ENCODE measurements around the gene NEO1. TPM values are rescaled to one million over a fixed set of nuclear protein-coding genes. Genes with fewer than 3 reads are reported as not detected.

Gene NEO1
- total RNA-seq, 4 donors from 2014 or later = 11.5 to 80.3 (median 36.1) TPM

DNA sequence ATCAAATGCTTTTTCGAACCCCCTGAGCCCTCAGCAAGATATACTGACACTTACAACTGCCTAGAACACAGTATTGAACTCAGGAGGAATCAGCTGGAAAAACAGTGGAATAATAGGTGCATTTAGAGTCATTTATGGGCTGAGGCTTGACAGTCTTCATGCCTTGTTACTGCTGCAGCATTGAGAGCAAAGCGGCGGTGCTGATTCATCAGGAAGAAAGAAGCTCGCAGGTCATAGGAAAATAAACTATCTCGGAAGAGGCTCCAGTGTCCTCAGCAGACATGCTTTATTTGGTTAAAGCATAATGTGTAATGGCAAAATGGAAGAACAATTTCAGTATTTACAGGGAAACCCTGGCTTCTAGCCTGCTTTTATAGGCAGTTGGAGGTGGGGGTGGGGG, 30.1 kb upstream of the NEO1 start:
- H3K27me3 ChIP-seq = no peaks in the 10 kb centered on the region
- no peaks in the 10 kb centered on the region for H3K36me3 ChIP-seq
- H3K9me3 ChIP-seq = no peaks in the 10 kb centered on the region
- H3K4me1 ChIP-seq = no peaks in the 10 kb centered on the region
- TF ChIP-seq, protein P1, sequence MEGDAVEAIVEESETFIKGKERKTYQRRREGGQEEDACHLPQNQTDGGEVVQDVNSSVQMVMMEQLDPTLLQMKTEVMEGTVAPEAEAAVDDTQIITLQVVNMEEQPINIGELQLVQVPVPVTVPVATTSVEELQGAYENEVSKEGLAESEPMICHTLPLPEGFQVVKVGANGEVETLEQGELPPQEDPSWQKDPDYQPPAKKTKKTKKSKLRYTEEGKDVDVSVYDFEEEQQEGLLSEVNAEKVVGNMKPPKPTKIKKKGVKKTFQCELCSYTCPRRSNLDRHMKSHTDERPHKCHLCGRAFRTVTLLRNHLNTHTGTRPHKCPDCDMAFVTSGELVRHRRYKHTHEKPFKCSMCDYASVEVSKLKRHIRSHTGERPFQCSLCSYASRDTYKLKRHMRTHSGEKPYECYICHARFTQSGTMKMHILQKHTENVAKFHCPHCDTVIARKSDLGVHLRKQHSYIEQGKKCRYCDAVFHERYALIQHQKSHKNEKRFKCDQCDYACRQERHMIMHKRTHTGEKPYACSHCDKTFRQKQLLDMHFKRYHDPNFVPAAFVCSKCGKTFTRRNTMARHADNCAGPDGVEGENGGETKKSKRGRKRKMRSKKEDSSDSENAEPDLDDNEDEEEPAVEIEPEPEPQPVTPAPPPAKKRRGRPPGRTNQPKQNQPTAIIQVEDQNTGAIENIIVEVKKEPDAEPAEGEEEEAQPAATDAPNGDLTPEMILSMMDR (IDR thresholded peaks at IDR 0.05) = no peak
- TF ChIP-seq POLR2A (IDR thresholded peaks at IDR 0.05) = no peak
- H3K27ac ChIP-seq = no peak overlapping the region
- DNase-seq = no peak
- intact Hi-C loops (cut with DNase I; ENCODE audit: low total_unique reads) = no loop called here
- no peak overlapping the region for H3K4me3 ChIP-seq

DNA sequence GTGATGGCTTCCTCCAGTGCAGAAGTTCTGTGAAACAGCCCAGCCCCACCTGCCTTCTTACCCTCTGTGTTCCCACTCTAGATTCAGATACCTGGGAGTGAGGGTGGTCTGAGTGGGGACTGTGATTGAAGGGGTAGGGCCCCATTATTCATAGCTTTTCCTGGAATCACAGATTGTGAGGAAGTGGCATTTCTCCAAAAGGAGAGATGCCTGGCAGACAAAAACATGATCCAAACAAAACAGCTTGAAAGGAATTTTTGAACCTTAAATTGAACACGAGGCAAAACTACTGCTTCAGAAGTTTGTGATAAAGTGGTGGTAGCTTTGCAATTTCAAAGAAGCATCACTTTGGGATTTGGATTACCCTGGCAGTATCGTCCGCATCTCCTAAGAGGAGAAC, 29.2 kb upstream of the NEO1 start:
- H3K9me3 ChIP-seq = no peaks in the 10 kb centered on the region
- TF ChIP-seq, protein P1 (IDR thresholded peaks at IDR 0.05) = no peak
- TF ChIP-seq POLR2A (IDR thresholded peaks at IDR 0.05) = no peak
- H3K27me3 ChIP-seq = no peaks in the 10 kb centered on the region
- no peaks in the 10 kb centered on the region for H3K4me1 ChIP-seq
- DNase-seq = no peak
- H3K27ac ChIP-seq = no peak overlapping the region
- no peak overlapping the region for H3K4me3 ChIP-seq
- no peaks in the 10 kb centered on the region for H3K36me3 ChIP-seq
- intact Hi-C loops (cut with DNase I; ENCODE audit: low total_unique reads) = no loop called here

DNA sequence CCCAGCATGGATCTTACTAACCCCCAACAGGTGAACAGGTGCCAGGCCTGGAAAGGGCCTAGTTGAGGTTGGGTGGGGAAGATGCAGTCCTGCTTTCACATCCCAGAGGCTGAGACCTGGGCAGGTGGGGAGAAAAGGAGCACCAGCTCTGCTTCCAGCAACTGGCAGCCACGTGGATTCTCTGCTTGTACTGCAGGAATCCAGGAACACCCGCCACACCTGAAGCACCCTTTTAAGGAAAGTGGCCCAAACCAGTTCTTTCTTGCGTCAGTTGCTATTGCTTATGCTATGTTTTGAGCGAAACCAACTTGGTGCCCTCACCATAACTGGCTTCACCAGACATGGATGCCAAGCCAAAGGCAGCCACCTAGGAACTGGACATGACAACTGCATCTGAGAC, 28.1 kb upstream of the NEO1 start:
- Histone ChIP-seq H3K4me3 (no peak overlapping the region), H3K27ac (no peak overlapping the region), H3K4me1 (no peaks in the 10 kb centered on the region), H3K27me3 (no peaks in the 10 kb centered on the region), H3K9me3 (no peaks in the 10 kb centered on the region), H3K36me3 (no peaks in the 10 kb centered on the region)
- intact Hi-C loops (cut with DNase I; ENCODE audit: low total_unique reads) = no loop called here
- no peak for TF ChIP-seq POLR2A (IDR thresholded peaks at IDR 0.05)
- TF ChIP-seq, protein P1 (IDR thresholded peaks at IDR 0.05) = no peak
- no peak for DNase-seq

DNA sequence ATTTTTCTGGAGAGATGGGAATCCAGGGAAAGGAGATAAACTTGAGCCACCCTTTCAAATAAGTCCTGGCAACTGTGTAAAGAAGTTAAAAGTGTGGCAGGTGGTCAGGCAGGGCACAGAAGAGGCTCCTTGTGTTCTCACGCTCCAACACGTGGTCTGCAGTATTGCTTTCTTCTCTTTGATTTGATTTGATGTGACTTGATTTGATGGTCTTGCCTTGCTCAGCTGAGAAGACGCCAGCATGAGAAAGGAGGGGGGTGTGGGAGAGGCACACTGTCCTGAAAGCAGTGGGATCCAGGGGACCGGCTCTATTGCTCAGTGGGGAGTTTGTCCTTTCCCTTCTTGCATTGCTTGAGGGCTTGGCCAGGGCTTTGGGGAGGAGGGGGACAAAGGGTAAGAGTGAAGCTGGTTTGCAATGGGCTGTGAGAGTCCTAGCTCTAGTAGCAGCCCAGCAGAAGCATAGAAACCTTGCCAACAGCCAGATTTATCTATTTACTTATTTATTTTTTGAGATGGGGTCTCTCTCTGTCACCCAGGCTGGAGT, 25.7 kb upstream of the NEO1 start:
- no peaks in the 10 kb centered on the region for H3K9me3 ChIP-seq
- H3K27me3 ChIP-seq = no peaks in the 10 kb centered on the region
- TF ChIP-seq POLR2A (IDR thresholded peaks at IDR 0.05) = no peak
- TF ChIP-seq, protein P1 (IDR thresholded peaks at IDR 0.05) = no peak
- DNase-seq = no peak
- no peak overlapping the region for H3K4me3 ChIP-seq
- intact Hi-C loops (cut with DNase I; ENCODE audit: low total_unique reads) = no loop called here
- H3K36me3 ChIP-seq = no peaks in the 10 kb centered on the region
- no peak overlapping the region for H3K27ac ChIP-seq
- H3K4me1 ChIP-seq = no peaks in the 10 kb centered on the region

DNA sequence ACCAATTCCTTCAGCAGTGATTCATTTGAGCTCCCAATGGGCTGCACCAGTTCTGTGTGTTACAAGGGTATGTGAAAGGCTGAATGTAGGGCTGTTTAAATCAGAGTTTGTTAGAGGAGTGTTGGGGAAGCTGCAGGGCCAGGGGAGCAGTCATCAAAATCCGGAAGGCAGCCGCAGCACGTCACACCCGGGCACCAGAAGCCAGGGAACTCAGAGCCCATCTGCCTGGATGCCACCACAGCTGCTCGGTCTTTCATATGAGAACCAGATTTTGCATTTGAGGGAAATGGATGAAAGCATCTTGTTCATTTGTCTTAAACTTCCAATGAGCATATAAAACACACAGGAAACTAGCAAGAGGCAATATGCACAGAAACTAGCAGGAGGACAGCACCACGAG, 24.2 kb upstream of the NEO1 start:
- H3K4me1 ChIP-seq = no peaks in the 10 kb centered on the region
- no peak for DNase-seq
- no peaks in the 10 kb centered on the region for H3K9me3 ChIP-seq
- no peaks in the 10 kb centered on the region for H3K36me3 ChIP-seq
- H3K4me3 ChIP-seq = no peak overlapping the region
- intact Hi-C loops (cut with DNase I; ENCODE audit: low total_unique reads) = no loop called here
- H3K27me3 ChIP-seq = no peaks in the 10 kb centered on the region
- TF ChIP-seq, protein P1 (IDR thresholded peaks at IDR 0.05) = no peak
- TF ChIP-seq POLR2A (IDR thresholded peaks at IDR 0.05) = no peak
- no peak overlapping the region for H3K27ac ChIP-seq

All from uterus (tissue), 4 donors.